ENCODE measurements around the gene RANBP2. TPM values are rescaled to one million over a fixed set of nuclear protein-coding genes. Genes with fewer than 3 reads are reported as not detected.

The RANBP2 gene
- total RNA-seq, 1 experiment from 2014 or later = 90.4 TPM

- no peak for TF ChIP-seq PRDM15 (CRISPR knock-in tag; IDR thresholded peaks at IDR 0.05)
Observed at GRCh38 chr2:108825736-108826135, 106.5 kb downstream of the RANBP2 start (continued).

GRCh38 chr2:108829578-108830310 lies 110.5 kb downstream of the RANBP2 start:
- no peak for TF ChIP-seq ZNF396 (CRISPR knock-in tag; IDR thresholded peaks at IDR 0.05; ENCODE audit: borderline replicate concordance)
- TF ChIP-seq EMX1 (CRISPR knock-in tag; IDR thresholded peaks at IDR 0.05) = no peak
- TF ChIP-seq MLX (CRISPR knock-in tag; IDR thresholded peaks at IDR 0.05) = no peak
- no peak for TF ChIP-seq SMAD3 (CRISPR knock-in tag; IDR thresholded peaks at IDR 0.05; ENCODE audit: borderline replicate concordance)
- no peak for TF ChIP-seq E2F5 (CRISPR knock-in tag; IDR thresholded peaks at IDR 0.05)
- TF ChIP-seq ATF1 (CRISPR knock-in tag; IDR thresholded peaks at IDR 0.05) = no peak
- no peak for TF ChIP-seq USF1 (CRISPR knock-in tag; IDR thresholded peaks at IDR 0.05)
- TF ChIP-seq ZNF425 (CRISPR knock-in tag; conservative IDR thresholded peaks at IDR 0.05) = no peak
- TF ChIP-seq ZNF423 (CRISPR knock-in tag; IDR thresholded peaks at IDR 0.05) = no peak
- no peak for TF ChIP-seq CBFB (CRISPR knock-in tag; IDR thresholded peaks at IDR 0.05; ENCODE audit: low read depth)
- no peak for TF ChIP-seq SMAD4 (CRISPR knock-in tag; IDR thresholded peaks at IDR 0.05)
- TF ChIP-seq ATF3 (CRISPR knock-in tag; conservative IDR thresholded peaks at IDR 0.05) = no peak
- no peak for TF ChIP-seq ZNF232 (CRISPR knock-in tag; IDR thresholded peaks at IDR 0.05)
- no peak for TF ChIP-seq NFE2L1 (CRISPR knock-in tag; IDR thresholded peaks at IDR 0.05)
- TF ChIP-seq ZNF281 (CRISPR knock-in tag; IDR thresholded peaks at IDR 0.05) = no peak
- no peak for TF ChIP-seq PREB (CRISPR knock-in tag; IDR thresholded peaks at IDR 0.05; ENCODE audit: borderline replicate concordance)
- no peak for TF ChIP-seq GRHL2 (CRISPR knock-in tag; IDR thresholded peaks at IDR 0.05; ENCODE audit: insufficient replicate concordance, severe bottlenecking)
- Mint-ChIP-seq H3K27ac (no peak overlapping the region), H3K36me3 (peaks cover 12% of the 10 kb centered on the region), H3K4me1 (peaks cover 12% of the 10 kb centered on the region), H3K4me3 (no peak overlapping the region), H3K27me3 (ENCODE audit: low read depth) (no peaks in the 10 kb centered on the region), H3K9me3 (no peaks in the 10 kb centered on the region)
- ATAC-seq (no peak), DNase-seq (ENCODE audit: low spot score) (no peak)
- POLR2A ChIA-PET = no interaction called here
- CTCF ChIA-PET = no interaction called here
